IMR-90 (cell line): ENCODE measurements around the gene UBE3C. TPM values are rescaled to one million over a fixed set of nuclear protein-coding genes. Genes with fewer than 3 reads are reported as not detected.

Experiments
- ATAC-seq: fragments of 200-7000 bp; cut with Tn5 transposase; 2 replicates; pipeline ENCODE4 v1.9.1; 2020; ENCODE audit warnings: low read depth, mild to moderate bottlenecking, moderate library complexity
- BruUV-seq: library from RNA; stranded (reverse); fragments of 400-500 nt; replicated peaks from 2 replicates; lab custom pipeline; 2021; lab: Mats Ljungman, UMichigan
- CTCF ChIA-PET: fragments of 300-600 bp; formaldehyde crosslinking; extraction: SDS; loops from one replicate; lab custom pipeline; 2021; ENCODE audit warnings: antibody characterized with exemption; lab: Yijun Ruan, JAX
- POLR2A ChIA-PET: fragments of 300-600 bp; sonication (Branson Sonifier 250); formaldehyde crosslinking; loops from one replicate; lab custom pipeline; 2022; ENCODE audit warnings: antibody characterized with exemption; ENCODE audit not compliant: unreplicated experiment; lab: Charles Lee
- DNase-seq: peaks from one replicate; pipeline ENCODE4 v3.0.0; 2013
- H2AFZ ChIP-seq: replicated peaks from 2 replicates; pipeline ENCODE3; 2013; ENCODE audit warnings: low read length, mild to moderate bottlenecking; ENCODE audit not compliant: poor library complexity
- H2AK5ac ChIP-seq: 2 replicates; pipeline ENCODE4 v1.6.1; 2013; ENCODE audit warnings: low read depth, low read length, inconsistent platforms
- H2AK9ac ChIP-seq: replicated peaks from 2 replicates; pipeline ENCODE3; 2013; ENCODE audit warnings: mild to moderate bottlenecking, low read depth, low read length, moderate library complexity; ENCODE audit not compliant: poor library complexity
- H2BK120ac ChIP-seq: 2 replicates; pipeline ENCODE4 v1.6.1; 2013; ENCODE audit warnings: low read depth, low read length, inconsistent platforms
- H2BK15ac ChIP-seq: 3 replicates; pipeline ENCODE4 v1.6.1; 2013; ENCODE audit warnings: low read depth, low read length, inconsistent platforms
- H2BK20ac ChIP-seq: 2 replicates; pipeline ENCODE4 v1.6.1; 2013; ENCODE audit warnings: low read depth, mild to moderate bottlenecking, inconsistent platforms, low read length, moderate library complexity
- H2BK5ac ChIP-seq: 2 replicates; pipeline ENCODE4 v1.6.1; 2013; ENCODE audit warnings: mild to moderate bottlenecking, low read depth, low read length, inconsistent platforms; ENCODE audit not compliant: poor library complexity, severe bottlenecking
- H3K14ac ChIP-seq: replicated peaks from 2 replicates; pipeline ENCODE4 v1.6.1; 2013; ENCODE audit warnings: low read depth, low read length, inconsistent platforms
- H3K18ac ChIP-seq: 2 replicates; pipeline ENCODE4 v1.6.1; 2013; ENCODE audit warnings: low read depth, low read length, control low read depth
- H3K23ac ChIP-seq: 2 replicates; pipeline ENCODE4 v1.6.1; 2013; ENCODE audit warnings: low read depth, low read length, inconsistent platforms
- H3K27ac ChIP-seq: 2 replicates; pipeline ENCODE4 v1.5.1; 2013; ENCODE audit warnings: mild to moderate bottlenecking, control low read depth, low read length; ENCODE audit not compliant: insufficient read depth
- H3K27me3 ChIP-seq: 2 replicates; pipeline ENCODE4 v1.6.1; 2013; ENCODE audit warnings: low read length; ENCODE audit not compliant: control insufficient read depth, insufficient read depth
- H3K36me3 ChIP-seq: 2 replicates; pipeline ENCODE4 v1.6.1; 2013; ENCODE audit warnings: low read length, mixed read lengths; ENCODE audit not compliant: control insufficient read depth, insufficient read depth
- H3K4ac ChIP-seq: 2 replicates; pipeline ENCODE4 v1.6.1; 2013; ENCODE audit warnings: low read depth, low read length, inconsistent platforms
- H3K4me1 ChIP-seq: 2 replicates; pipeline ENCODE4 v1.6.1; 2013; ENCODE audit warnings: low read length, mixed read lengths; ENCODE audit not compliant: control insufficient read depth, insufficient read depth
- H3K4me2 ChIP-seq: 2 replicates; pipeline ENCODE4 v1.6.1; 2013; ENCODE audit warnings: low read depth, mild to moderate bottlenecking, control low read depth, low read length, moderate library complexity
- H3K4me3 ChIP-seq: 2 replicates; pipeline ENCODE4 v1.5.1; 2013; ENCODE audit warnings: low read depth, mild to moderate bottlenecking, control low read depth, low read length, moderate library complexity; ENCODE audit not compliant: insufficient read depth
- H3K56ac ChIP-seq: 2 replicates; pipeline ENCODE4 v1.6.1; 2013; ENCODE audit warnings: low read length, inconsistent platforms; ENCODE audit not compliant: insufficient read depth; ENCODE audit errors: extremely low read depth
- H3K79me1 ChIP-seq, 2 experiments: 2 replicates each; pipeline ENCODE4 v1.6.1; 2013; ENCODE audit warnings: low read length in 2 of 2, inconsistent platforms in 1 of 2, low read depth in 1 of 2
- H3K9ac ChIP-seq: 2 replicates; pipeline ENCODE4 v1.6.1; 2013; ENCODE audit warnings: low read depth, low read length, control low read depth
- H3K9me1 ChIP-seq: 2 replicates; pipeline ENCODE4 v1.6.1; 2013; ENCODE audit warnings: low read length, inconsistent platforms; ENCODE audit not compliant: insufficient read depth
- H3K9me3 ChIP-seq: 2 replicates; pipeline ENCODE4 v1.6.1; 2013; ENCODE audit warnings: low read length; ENCODE audit not compliant: control insufficient read depth, insufficient read depth
- H4K20me1 ChIP-seq: 2 replicates; pipeline ENCODE4 v1.6.1; 2013; ENCODE audit warnings: low read length, inconsistent platforms; ENCODE audit not compliant: insufficient read depth
- H4K5ac ChIP-seq: 2 replicates; pipeline ENCODE4 v1.6.1; 2013; ENCODE audit warnings: mild to moderate bottlenecking, low read depth, low read length, control low read depth
- H4K8ac ChIP-seq, 2 experiments: 2 replicates each; pipeline ENCODE4 v1.6.1; 2013; ENCODE audit warnings: low read depth in 2 of 2, low read length in 2 of 2, control low read depth in 1 of 2, inconsistent platforms in 1 of 2
- H4K91ac ChIP-seq: 2 replicates; pipeline ENCODE4 v1.6.1; 2013; ENCODE audit warnings: low read depth, low read length, inconsistent platforms; ENCODE audit not compliant: insufficient read depth
- BHLHE40 ChIP-seq: fragments of 150-350 bp; IDR thresholded peaks from 2 replicates; pipeline ENCODE4 v1.6.1; 2016; ENCODE audit warnings: mild to moderate bottlenecking, low read depth, low read length
- CEBPB ChIP-seq: IDR thresholded peaks from 2 replicates; pipeline ENCODE4 v1.6.1; 2012; ENCODE audit warnings: low read depth, low read length, improper control_type of control experiment
- CHD1 ChIP-seq: IDR thresholded peaks from 2 replicates; pipeline ENCODE4 v1.6.1; 2012; ENCODE audit warnings: low read depth, low read length, improper control_type of control experiment
- CTCF ChIP-seq: conservative IDR thresholded peaks from 2 replicates; pipeline ENCODE4 v1.5.1; 2012; ENCODE audit warnings: mild to moderate bottlenecking, low read depth, low read length, improper control_type of control experiment
- ELK1 ChIP-seq: fragments of 150-350 bp; IDR thresholded peaks from 2 replicates; pipeline ENCODE4 v1.6.1; 2016; ENCODE audit warnings: low read depth, mild to moderate bottlenecking, low read length, moderate library complexity, borderline replicate concordance
- FOS ChIP-seq: fragments of 150-350 bp; IDR thresholded peaks from 2 replicates; pipeline ENCODE4 v1.6.1; 2016; ENCODE audit warnings: low read depth, low read length
- MAFK ChIP-seq: IDR thresholded peaks from 2 replicates; pipeline ENCODE4 v1.6.1; 2012; ENCODE audit warnings: low read depth, low read length, improper control_type of control experiment
- MAZ ChIP-seq: IDR thresholded peaks from 2 replicates; pipeline ENCODE4 v1.6.1; 2012; ENCODE audit warnings: low read depth, mild to moderate bottlenecking, low read length, improper control_type of control experiment, moderate library complexity, borderline replicate concordance
- MXI1 ChIP-seq: IDR thresholded peaks from 2 replicates; pipeline ENCODE4 v1.6.1; 2012; ENCODE audit warnings: low read depth, mild to moderate bottlenecking, low read length, moderate library complexity, borderline replicate concordance
- NFE2L2 ChIP-seq: fragments of 150-350 bp; IDR thresholded peaks from 2 replicates; pipeline ENCODE4 v1.6.1; 2016; ENCODE audit warnings: low read depth, mild to moderate bottlenecking, low read length
- POLR2A ChIP-seq: IDR thresholded peaks from 2 replicates; pipeline ENCODE4 v1.6.1; 2012; ENCODE audit warnings: mild to moderate bottlenecking, low read depth, low read length
- RAD21 ChIP-seq: IDR thresholded peaks from 2 replicates; pipeline ENCODE4 v1.6.1; 2012; ENCODE audit warnings: low read length, improper control_type of control experiment
- RCOR1 ChIP-seq: IDR thresholded peaks from 2 replicates; pipeline ENCODE4 v1.6.1; 2012; ENCODE audit warnings: mild to moderate bottlenecking, low read length, improper control_type of control experiment; ENCODE audit not compliant: insufficient replicate concordance
- RFX5 ChIP-seq: IDR thresholded peaks from 2 replicates; pipeline ENCODE4 v1.8.0; 2012; ENCODE audit warnings: low read depth, mild to moderate bottlenecking, low read length, moderate library complexity
- SMC3 ChIP-seq: fragments of 150-350 bp; IDR thresholded peaks from 2 replicates; pipeline ENCODE4 v1.6.1; 2016; ENCODE audit warnings: low read depth, mild to moderate bottlenecking, antibody characterized with exemption, low read length, moderate library complexity
- USF2 ChIP-seq: fragments of 150-350 bp; IDR thresholded peaks from 2 replicates; pipeline ENCODE4 v1.6.1; 2017; ENCODE audit warnings: mild to moderate bottlenecking, antibody characterized with exemption, low read length, low read depth
- WGBS, 2 experiments: methylation state at CpG; one replicate each; pipeline versions ENCODE4 v1.1.5 to v1.1.7; 2013; ENCODE audit warnings: missing lambda C conversion rate in 2 of 2; ENCODE audit not compliant: insufficient read length in 1 of 2; ENCODE audit errors: extremely low coverage in 2 of 2; 5-methylcytosine and 5-hydroxymethylcytosine counted together
- dilution Hi-C: fragments of 300-500 bp; cut with HindIII; formaldehyde crosslinking; loops from one replicate; pipeline ENCODE4 v1.14.3; 2018; ENCODE audit warnings: low sequenced_read_pairs; ENCODE audit not compliant: unreplicated experiment
- in situ Hi-C: fragments of 300-500 bp; cut with MboI; formaldehyde crosslinking; loops from 3 replicates; pipeline ENCODE4 v1.14.3; 2019; ENCODE audit warnings: low sequenced_read_pairs, inconsistent platforms, mixed read lengths
- intact Hi-C: fragments of 100-400 bp; cut with micrococcal nuclease; formaldehyde crosslinking; loops from 2 replicates; pipeline ENCODE4 v1.10.0; 2022
- polyA plus RNA-seq, 3 experiments: library from polyadenylated mRNA; depleted of rRNA; stranded (reverse); fragments of >200 nt; gene quantifications; 2 replicates each; pipeline ENCODE4 v1.2.3, GENCODE V29; 2012; ENCODE audit warnings: low replicate concordance in 1 of 3
- total RNA-seq: library from RNA; depleted of rRNA; stranded (reverse); fragments of >200 nt; gene quantifications from 2 replicates; pipeline ENCODE4 v1.2.3, GENCODE V29; 2012

Gene UBE3C
- total and polyA plus RNA-seq, 2 of the 4 experiments (the other 2 are of a cell fraction) = 43.0 to 60.6 TPM

- Histone ChIP-seq H2BK20ac (no peak overlapping the region), H3K9ac (no peak overlapping the region), H3K4me1 (peaks cover 6% of the 10 kb centered on the region), H3K4me3 (no peak overlapping the region), H4K20me1 (peaks cover 91% of the 10 kb centered on the region), H3K79me1 (peaks cover 0 to 62% of the 10 kb centered on the region in 2 experiments; a peak in 2 of 4 replicates), H3K4me2 (no peak overlapping the region), H2AFZ (no peak overlapping the region), H2BK5ac (no peak overlapping the region), H3K36me3 (peaks cover 3% of the 10 kb centered on the region), H2AK5ac (no peak overlapping the region), H3K9me1 (peaks cover 13% of the 10 kb centered on the region), H4K8ac (no peak overlapping the region), H3K27ac (no peak overlapping the region), H3K18ac (no peak overlapping the region), H3K4ac (no peak overlapping the region), H2BK120ac (no peak overlapping the region), H2BK15ac (no peak overlapping the region), H3K27me3 (no peaks in the 10 kb centered on the region), H3K56ac (no peak overlapping the region), H3K23ac (no peak overlapping the region), H2AK9ac (no peak overlapping the region), H3K14ac (no peak overlapping the region), H4K91ac (no peak overlapping the region), H3K9me3 (no peaks in the 10 kb centered on the region), H4K5ac (no peak overlapping the region)
- BruUV-seq = no TSS peak
- in situ Hi-C loops = no loop called here
- dilution Hi-C loops = no loop called here
- intact Hi-C loops = no loop called here
- ATAC-seq (no peak), DNase-seq (no peak)
- CTCF ChIA-PET = no interaction called here
- POLR2A ChIA-PET = no interaction called here
- WGBS, 2 experiments = no CpG with 5 or more reads among the region's 9 CpGs
- TF ChIP-seq RCOR1 = no peak
- TF ChIP-seq NFE2L2 = no peak
- TF ChIP-seq ELK1 = no peak
- TF ChIP-seq RFX5 = no peak
- no peak for TF ChIP-seq MXI1
- TF ChIP-seq CHD1 = no peak
- TF ChIP-seq MAZ = no peak
- TF ChIP-seq CTCF = no peak
- no peak for TF ChIP-seq CEBPB
- TF ChIP-seq RAD21 = no peak
- no peak for TF ChIP-seq FOS
- TF ChIP-seq POLR2A = no peak
- no peak for TF ChIP-seq MAFK
- no peak for TF ChIP-seq SMC3
- TF ChIP-seq BHLHE40 = no peak
- no peak for TF ChIP-seq USF2
Measured at GRCh38 chr7:157152391-157152937, 13.7 kb downstream of the UBE3C start.
